K562 (cell line): ENCODE measurements around the gene RBM28. TPM values are rescaled to one million over a fixed set of nuclear protein-coding genes. Genes with fewer than 3 reads are reported as not detected.

Experiments used
- BHLHE40 ChIP-seq: IDR thresholded peaks from 2 replicates; pipeline ENCODE4 v1.6.1; 2011; ENCODE audit warnings: low read length, improper control_type of control experiment
- ESRRA ChIP-seq: fragments of 450-650 bp; IDR thresholded peaks from 2 replicates; pipeline ENCODE4 v1.6.1; 2014; ENCODE audit warnings: low read depth, mild to moderate bottlenecking, moderate library complexity, borderline replicate concordance
- ILF3 ChIP-seq: fragments of 450-650 bp; IDR thresholded peaks from 2 replicates; pipeline ENCODE4 v1.6.1; 2018; ENCODE audit warnings: antibody characterized with exemption, mild to moderate bottlenecking, moderate library complexity, borderline replicate concordance
- PHF20 ChIP-seq: fragments of 450-650 bp; IDR thresholded peaks from 2 replicates; pipeline ENCODE4 v1.6.1; 2018; ENCODE audit not compliant: partially characterized antibody
- TEAD4 ChIP-seq, 2 experiments: sonication (generic) in 1 of 2; formaldehyde crosslinking in 1 of 2; IDR thresholded peaks; 2 replicates each; pipeline versions ENCODE4 v1.6.1 to v1.8.0; 2012 to 2022; ENCODE audit warnings: borderline replicate concordance in 1 of 2, inconsistent platforms in 1 of 2, low read length in 1 of 2, mild to moderate bottlenecking in 1 of 2, missing genetic modification reagents in 1 of 2
- ZNF174 ChIP-seq: fragments of 250-450 bp; sonication (Bioruptor Pico); IDR thresholded peaks from 2 replicates; pipeline ENCODE4 v1.4.0; 2020; ENCODE audit warnings: mild to moderate bottlenecking
- ZSCAN29 ChIP-seq: fragments of 450-650 bp; IDR thresholded peaks from 2 replicates; pipeline ENCODE4 v1.6.1; 2017
- ZZZ3 ChIP-seq: fragments of 450-650 bp; IDR thresholded peaks from 2 replicates; pipeline ENCODE4 v1.6.1; 2016; ENCODE audit warnings: antibody characterized with exemption, mild to moderate bottlenecking, moderate library complexity
- polyA plus RNA-seq, 8 experiments: library from polyadenylated mRNA; depleted of rRNA in 4 of 8; stranded (reverse) in 5 of 8; unstranded in 3 of 8; fragments of >200 nt; fragmentation: Nextera tagmentation in 2 of 8; fragmentation: Illumina TruSeq in 1 of 8; extraction: Ambion mirVana in 2 of 8; extraction: Trizol in 1 of 8; gene quantifications; 2 replicates each; pipeline versions ENCODE4 v1.2.1 to v1.2.3, GENCODE V29; 2011 to 2014; ENCODE audit warnings: inconsistent platforms in 1 of 8, missing spikeins in 1 of 8
- total RNA-seq, 7 experiments: library from RNA; depleted of rRNA in 6 of 7; stranded (reverse); fragments of >200 nt in 6 of 7; fragmentation: Illumina TruSeq in 2 of 7; extraction: Trizol in 2 of 7; gene quantifications; 2 replicates each; pipeline versions ENCODE4 v1.2.1 to v1.2.3, GENCODE V29; 2011 to 2021; ENCODE audit warnings: low replicate concordance in 1 of 7
- TF ChIP-seq, protein P1 (sequence below), 3 experiments: fragments of 200-800 bp in 1 of 3; sonication (Bioruptor generic) in 1 of 3; sonication (generic) in 1 of 3; formaldehyde crosslinking in 1 of 3; IDR thresholded peaks; 2 replicates each; pipeline versions ENCODE4 v1.6.1 to v1.8.0; 2016 to 2022; ENCODE audit warnings: mild to moderate bottlenecking in 2 of 3, missing compliant biosample characterization in 2 of 3, missing genetic modification characterization in 2 of 3, missing genetic modification reagents in 1 of 3
- TF ChIP-seq, protein P2 (sequence below): sonication (generic); formaldehyde crosslinking; IDR thresholded peaks from 2 replicates; pipeline ENCODE4 v1.8.1; 2023; ENCODE audit warnings: mild to moderate bottlenecking, missing genetic modification reagents
- TF ChIP-seq, protein P3 (sequence below): sonication (generic); formaldehyde crosslinking; IDR thresholded peaks from 2 replicates; pipeline ENCODE4 v1.8.0; 2023; ENCODE audit warnings: missing genetic modification reagents, mild to moderate bottlenecking, borderline replicate concordance
- TF ChIP-seq, protein P4 (sequence below): fragments of 250-450 bp; sonication (Bioruptor Pico); IDR thresholded peaks from 2 replicates; pipeline ENCODE4 v1.5.0; 2021
- TF ChIP-seq, protein P5 (sequence below): fragments of 250-450 bp; sonication (Bioruptor Pico); IDR thresholded peaks from 2 replicates; pipeline ENCODE4 v1.4.0; 2020; ENCODE audit warnings: mild to moderate bottlenecking

The RBM28 gene
- total and polyA plus RNA-seq, 9 of the 15 experiments (the other 6 are each of a cell fraction or from before 2014, with no cell fraction given): 65.8 to 213 (median 138) TPM

DNA sequence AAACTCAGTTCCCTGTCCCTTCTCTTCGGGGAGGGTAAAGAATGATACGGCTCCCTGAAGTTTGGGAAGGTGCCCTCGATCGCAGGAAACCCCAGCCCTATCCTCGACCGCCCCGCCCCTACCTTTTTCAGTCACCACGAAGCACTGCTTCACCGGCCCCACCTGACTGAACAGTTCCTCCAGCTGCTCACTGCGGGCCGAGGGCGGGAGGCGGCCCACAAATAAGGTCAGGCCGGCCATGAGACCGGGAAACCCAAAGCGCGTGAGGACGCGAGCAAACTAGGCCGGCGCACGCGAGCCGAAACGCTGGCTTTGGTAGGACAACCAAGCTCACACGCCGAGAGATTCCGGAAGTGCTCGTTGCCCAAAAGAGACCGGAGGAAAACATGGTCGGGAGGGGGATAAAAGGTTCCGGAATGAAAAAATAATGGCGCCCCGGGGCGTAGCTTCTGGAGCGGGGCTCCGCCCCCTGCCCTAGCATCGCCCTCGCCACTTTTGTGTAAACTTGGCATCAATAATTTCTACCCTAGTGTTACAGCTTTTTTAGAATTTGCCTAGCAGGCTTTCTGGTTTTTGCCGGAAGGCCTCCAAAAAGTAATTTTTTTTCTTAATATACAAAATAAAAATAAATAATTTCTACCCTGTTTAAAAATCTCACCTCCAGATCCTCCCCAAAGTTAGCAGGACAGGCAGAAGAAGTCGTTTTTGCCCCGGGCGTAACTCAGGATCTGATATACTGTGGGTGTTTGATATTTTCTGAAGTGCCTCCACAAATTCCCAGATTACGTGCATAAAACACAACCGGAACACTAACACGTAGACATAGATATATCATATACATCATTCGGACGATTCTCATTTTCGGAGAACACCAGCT, at the start of gene RBM28 (continued):
- TF ChIP-seq ESRRA (peak; percentile 93), PHF20 (peak; percentile 99), ZSCAN29 (no peak), TEAD4 (IDR thresholded peaks at IDR 0.05; ENCODE audit: low read length) (peak; percentile 78), TEAD4 (CRISPR knock-in tag; IDR thresholded peaks at IDR 0.05; ENCODE audit: borderline replicate concordance) (no peak), ZZZ3 (peak; percentile 71; the same call in 1 of the 2 replicates), ZNF174 (CRISPR knock-in tag) (no peak), ILF3 (no peak), BHLHE40 (peak; percentile 94)
- TF ChIP-seq, protein P1, sequence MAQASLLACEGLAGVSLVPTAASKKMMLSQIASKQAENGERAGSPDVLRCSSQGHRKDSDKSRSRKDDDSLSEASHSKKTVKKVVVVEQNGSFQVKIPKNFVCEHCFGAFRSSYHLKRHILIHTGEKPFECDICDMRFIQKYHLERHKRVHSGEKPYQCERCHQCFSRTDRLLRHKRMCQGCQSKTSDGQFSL (CRISPR knock-in tag; IDR thresholded peaks at IDR 0.05): no peak
- TF ChIP-seq, protein P1 (tag; IDR thresholded peaks at IDR 0.05): no peak
- TF ChIP-seq, protein P2, sequence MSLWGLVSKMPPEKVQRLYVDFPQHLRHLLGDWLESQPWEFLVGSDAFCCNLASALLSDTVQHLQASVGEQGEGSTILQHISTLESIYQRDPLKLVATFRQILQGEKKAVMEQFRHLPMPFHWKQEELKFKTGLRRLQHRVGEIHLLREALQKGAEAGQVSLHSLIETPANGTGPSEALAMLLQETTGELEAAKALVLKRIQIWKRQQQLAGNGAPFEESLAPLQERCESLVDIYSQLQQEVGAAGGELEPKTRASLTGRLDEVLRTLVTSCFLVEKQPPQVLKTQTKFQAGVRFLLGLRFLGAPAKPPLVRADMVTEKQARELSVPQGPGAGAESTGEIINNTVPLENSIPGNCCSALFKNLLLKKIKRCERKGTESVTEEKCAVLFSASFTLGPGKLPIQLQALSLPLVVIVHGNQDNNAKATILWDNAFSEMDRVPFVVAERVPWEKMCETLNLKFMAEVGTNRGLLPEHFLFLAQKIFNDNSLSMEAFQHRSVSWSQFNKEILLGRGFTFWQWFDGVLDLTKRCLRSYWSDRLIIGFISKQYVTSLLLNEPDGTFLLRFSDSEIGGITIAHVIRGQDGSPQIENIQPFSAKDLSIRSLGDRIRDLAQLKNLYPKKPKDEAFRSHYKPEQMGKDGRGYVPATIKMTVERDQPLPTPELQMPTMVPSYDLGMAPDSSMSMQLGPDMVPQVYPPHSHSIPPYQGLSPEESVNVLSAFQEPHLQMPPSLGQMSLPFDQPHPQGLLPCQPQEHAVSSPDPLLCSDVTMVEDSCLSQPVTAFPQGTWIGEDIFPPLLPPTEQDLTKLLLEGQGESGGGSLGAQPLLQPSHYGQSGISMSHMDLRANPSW (CRISPR knock-in tag): peak; percentile 98
- TF ChIP-seq, protein P3, sequence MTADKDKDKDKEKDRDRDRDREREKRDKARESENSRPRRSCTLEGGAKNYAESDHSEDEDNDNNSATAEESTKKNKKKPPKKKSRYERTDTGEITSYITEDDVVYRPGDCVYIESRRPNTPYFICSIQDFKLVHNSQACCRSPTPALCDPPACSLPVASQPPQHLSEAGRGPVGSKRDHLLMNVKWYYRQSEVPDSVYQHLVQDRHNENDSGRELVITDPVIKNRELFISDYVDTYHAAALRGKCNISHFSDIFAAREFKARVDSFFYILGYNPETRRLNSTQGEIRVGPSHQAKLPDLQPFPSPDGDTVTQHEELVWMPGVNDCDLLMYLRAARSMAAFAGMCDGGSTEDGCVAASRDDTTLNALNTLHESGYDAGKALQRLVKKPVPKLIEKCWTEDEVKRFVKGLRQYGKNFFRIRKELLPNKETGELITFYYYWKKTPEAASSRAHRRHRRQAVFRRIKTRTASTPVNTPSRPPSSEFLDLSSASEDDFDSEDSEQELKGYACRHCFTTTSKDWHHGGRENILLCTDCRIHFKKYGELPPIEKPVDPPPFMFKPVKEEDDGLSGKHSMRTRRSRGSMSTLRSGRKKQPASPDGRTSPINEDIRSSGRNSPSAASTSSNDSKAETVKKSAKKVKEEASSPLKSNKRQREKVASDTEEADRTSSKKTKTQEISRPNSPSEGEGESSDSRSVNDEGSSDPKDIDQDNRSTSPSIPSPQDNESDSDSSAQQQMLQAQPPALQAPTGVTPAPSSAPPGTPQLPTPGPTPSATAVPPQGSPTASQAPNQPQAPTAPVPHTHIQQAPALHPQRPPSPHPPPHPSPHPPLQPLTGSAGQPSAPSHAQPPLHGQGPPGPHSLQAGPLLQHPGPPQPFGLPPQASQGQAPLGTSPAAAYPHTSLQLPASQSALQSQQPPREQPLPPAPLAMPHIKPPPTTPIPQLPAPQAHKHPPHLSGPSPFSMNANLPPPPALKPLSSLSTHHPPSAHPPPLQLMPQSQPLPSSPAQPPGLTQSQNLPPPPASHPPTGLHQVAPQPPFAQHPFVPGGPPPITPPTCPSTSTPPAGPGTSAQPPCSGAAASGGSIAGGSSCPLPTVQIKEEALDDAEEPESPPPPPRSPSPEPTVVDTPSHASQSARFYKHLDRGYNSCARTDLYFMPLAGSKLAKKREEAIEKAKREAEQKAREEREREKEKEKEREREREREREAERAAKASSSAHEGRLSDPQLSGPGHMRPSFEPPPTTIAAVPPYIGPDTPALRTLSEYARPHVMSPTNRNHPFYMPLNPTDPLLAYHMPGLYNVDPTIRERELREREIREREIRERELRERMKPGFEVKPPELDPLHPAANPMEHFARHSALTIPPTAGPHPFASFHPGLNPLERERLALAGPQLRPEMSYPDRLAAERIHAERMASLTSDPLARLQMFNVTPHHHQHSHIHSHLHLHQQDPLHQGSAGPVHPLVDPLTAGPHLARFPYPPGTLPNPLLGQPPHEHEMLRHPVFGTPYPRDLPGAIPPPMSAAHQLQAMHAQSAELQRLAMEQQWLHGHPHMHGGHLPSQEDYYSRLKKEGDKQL (CRISPR knock-in tag): 0 out of 2 replicates have a peak, but pooled peaks have one; percentile 68
- TF ChIP-seq, protein P4, sequence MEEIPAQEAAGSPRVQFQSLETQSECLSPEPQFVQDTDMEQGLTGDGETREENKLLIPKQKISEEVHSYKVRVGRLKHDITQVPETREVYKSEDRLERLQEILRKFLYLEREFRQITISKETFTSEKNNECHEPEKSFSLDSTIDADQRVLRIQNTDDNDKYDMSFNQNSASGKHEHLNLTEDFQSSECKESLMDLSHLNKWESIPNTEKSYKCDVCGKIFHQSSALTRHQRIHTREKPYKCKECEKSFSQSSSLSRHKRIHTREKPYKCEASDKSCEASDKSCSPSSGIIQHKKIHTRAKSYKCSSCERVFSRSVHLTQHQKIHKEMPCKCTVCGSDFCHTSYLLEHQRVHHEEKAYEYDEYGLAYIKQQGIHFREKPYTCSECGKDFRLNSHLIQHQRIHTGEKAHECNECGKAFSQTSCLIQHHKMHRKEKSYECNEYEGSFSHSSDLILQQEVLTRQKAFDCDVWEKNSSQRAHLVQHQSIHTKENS: no peak
- TF ChIP-seq, protein P5, sequence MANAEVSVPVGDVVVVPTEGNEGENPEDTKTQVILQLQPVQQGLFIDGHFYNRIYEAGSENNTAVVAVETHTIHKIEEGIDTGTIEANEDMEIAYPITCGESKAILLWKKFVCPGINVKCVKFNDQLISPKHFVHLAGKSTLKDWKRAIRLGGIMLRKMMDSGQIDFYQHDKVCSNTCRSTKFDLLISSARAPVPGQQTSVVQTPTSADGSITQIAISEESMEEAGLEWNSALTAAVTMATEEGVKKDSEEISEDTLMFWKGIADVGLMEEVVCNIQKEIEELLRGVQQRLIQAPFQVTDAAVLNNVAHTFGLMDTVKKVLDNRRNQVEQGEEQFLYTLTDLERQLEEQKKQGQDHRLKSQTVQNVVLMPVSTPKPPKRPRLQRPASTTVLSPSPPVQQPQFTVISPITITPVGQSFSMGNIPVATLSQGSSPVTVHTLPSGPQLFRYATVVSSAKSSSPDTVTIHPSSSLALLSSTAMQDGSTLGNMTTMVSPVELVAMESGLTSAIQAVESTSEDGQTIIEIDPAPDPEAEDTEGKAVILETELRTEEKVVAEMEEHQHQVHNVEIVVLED (CRISPR knock-in tag): peak; percentile 77
